Caco-2 (cell line): Measurements from ENCODE around the gene FNTB. TPM values are rescaled to one million over a fixed set of nuclear protein-coding genes. Genes with fewer than 3 reads are reported as not detected.

Experiments
- Bru-seq: library from RNA; stranded (reverse); fragments of 400-500 nt; gene quantifications from one replicate; lab custom pipeline; 2021; lab: Mats Ljungman, UMichigan
- BruChase-seq, 2 experiments: library from RNA; stranded (reverse); fragments of 400-500 nt; gene quantifications; one replicate each; lab custom pipeline; 2021; lab: Mats Ljungman, UMichigan
- BruUV-seq: library from RNA; stranded (reverse); fragments of 400-500 nt; replicated peaks from 2 replicates; lab custom pipeline; 2021; lab: Mats Ljungman, UMichigan
- CTCF ChIA-PET: fragments of 300-600 bp; sonication (Branson Sonifier 250); formaldehyde crosslinking; loops from one replicate; lab custom pipeline; 2022; ENCODE audit warnings: antibody characterized with exemption; lab: Charles Lee
- POLR2A ChIA-PET: fragments of 300-600 bp; sonication (Branson Sonifier 250); formaldehyde crosslinking; loops from one replicate; lab custom pipeline; 2022; ENCODE audit warnings: antibody characterized with exemption; lab: Charles Lee
- DNase-seq, 2 experiments: peaks; one replicate each; pipeline versions ENCODE4 v3.0.0 to v3.0.0-alpha.2; 2020 to 2022
- H3K27me3 ChIP-seq: replicated peaks from 2 replicates; pipeline ENCODE4 v1.6.0; 2011; ENCODE audit warnings: low read length; ENCODE audit not compliant: control insufficient read depth, insufficient read depth
- H3K36me3 ChIP-seq: 2 replicates; pipeline ENCODE4 v1.5.1; 2011; ENCODE audit warnings: low read length; ENCODE audit not compliant: control insufficient read depth, insufficient read depth
- H3K4me1 ChIP-seq: fragments of 250-450 bp; sonication (Bioruptor Pico); 2 replicates; pipeline ENCODE4 v1.5.1; 2020; ENCODE audit warnings: mild to moderate bottlenecking
- H3K4me3 ChIP-seq: 2 replicates; pipeline ENCODE4 v1.5.1; 2011; ENCODE audit warnings: low read depth, mild to moderate bottlenecking, control low read depth, low read length
- H3K9me3 ChIP-seq: fragments of 250-450 bp; sonication (Bioruptor Pico); 2 replicates; pipeline ENCODE4 v1.5.1; 2020; ENCODE audit warnings: mild to moderate bottlenecking, moderate library complexity
- H3K27ac Mint-ChIP-seq: one replicate; pipeline ENCODE4 v1.8.0; 2022; ENCODE audit warnings: mixed read lengths; ENCODE audit not compliant: unreplicated experiment
- H3K27me3 Mint-ChIP-seq: one replicate; pipeline ENCODE4 v1.8.0; 2022; ENCODE audit warnings: mixed read lengths; ENCODE audit not compliant: insufficient read depth, unreplicated experiment
- H3K36me3 Mint-ChIP-seq: one replicate; pipeline ENCODE4 v1.8.0; 2022; ENCODE audit warnings: mild to moderate bottlenecking, mixed read lengths; ENCODE audit not compliant: insufficient read depth, unreplicated experiment
- H3K4me1 Mint-ChIP-seq: one replicate; pipeline ENCODE4 v1.8.0; 2022; ENCODE audit warnings: low read depth, mixed read lengths; ENCODE audit not compliant: unreplicated experiment
- H3K4me3 Mint-ChIP-seq: one replicate; pipeline ENCODE4 v1.8.0; 2022; ENCODE audit warnings: mild to moderate bottlenecking, moderate library complexity, mixed read lengths; ENCODE audit not compliant: unreplicated experiment
- H3K9me3 Mint-ChIP-seq: one replicate; pipeline ENCODE4 v1.8.0; 2022; ENCODE audit warnings: mixed read lengths; ENCODE audit not compliant: unreplicated experiment
- CTCF ChIP-seq, 2 experiments: fragments of 200-600 bp in 1 of 2; IDR thresholded peaks; 1 replicate in 1 of 2; 2 replicates in 1 of 2; pipeline versions ENCODE4 v1.5.1 to v1.8.0; 2011 to 2022; ENCODE audit warnings: antibody characterized with exemption in 1 of 2, control low read depth in 1 of 2, inconsistent platforms in 1 of 2, low read depth in 1 of 2, low read length in 1 of 2, mild to moderate bottlenecking in 1 of 2, moderate library complexity in 1 of 2; ENCODE audit not compliant: insufficient read depth in 1 of 2, severe bottlenecking in 1 of 2, unreplicated experiment in 1 of 2
- intact Hi-C: fragments of 100-400 bp; cut with micrococcal nuclease; formaldehyde crosslinking; loops from one replicate; pipeline ENCODE4 v1.10.0; 2022; ENCODE audit not compliant: unreplicated experiment
- long read RNA-seq: library from polyadenylated mRNA; stranded (forward); transcript quantifications from one replicate; pipeline ENCODE4 v2.0.0, GENCODE V29; 2022
- total RNA-seq: library from RNA; stranded (reverse); gene quantifications from 2 replicates; pipeline ENCODE4 v1.2.3, GENCODE V29; 2022

Gene FNTB
- total RNA-seq (20.6 and 21.2 TPM in 2 replicates), Bru-seq, nascent RNA (percentile 60 among the genes with signal in this experiment), BruChase-seq, experiment 1, labeled RNA remaining after a 2-hour chase (percentile 82 among the genes with signal in this experiment), BruChase-seq, experiment 2, labeled RNA remaining after a 6-hour chase (percentile 91 among the genes with signal in this experiment)
- long read RNA-seq, transcript FNTB-201 (12 exons, 2,834 nt): major isoform, 42 of 51 reads
- long read RNA-seq, partial matches to known transcripts: 0 of 51 reads
- long read RNA-seq, other reads (novel, unspliced or antisense): 7 of 51 reads

GRCh38 chr14:64986648-64987437 lies at the start of gene FNTB:
Gene FNTB, plus strand, starts transcription at chr14:64986895. Its CDS starts 59 bp downstream, at chr14:64986954.
- Histone ChIP-seq H3K27me3 (no peaks in the 10 kb centered on the region), H3K36me3 (no peaks in the 10 kb centered on the region), H3K4me3 (peak within 1 kb of the TSS; percentile 80), H3K4me1 (no peaks in the 10 kb centered on the region), H3K9me3 (no peaks in the 10 kb centered on the region)
- Mint-ChIP-seq H3K27me3 (no peaks in the 10 kb centered on the region), H3K27ac (peak within 1 kb of the TSS; percentile 99), H3K4me1 (peaks cover 20% of the 10 kb centered on the region), H3K4me3 (peak within 1 kb of the TSS; percentile 98), H3K36me3 (no peaks in the 10 kb centered on the region), H3K9me3 (no peaks in the 10 kb centered on the region)
- BruUV-seq: TSS peak; percentile 91
- TF ChIP-seq CTCF (IDR thresholded peaks at IDR 0.05; ENCODE audit: insufficient read depth in 1 of 2, low read depth in 1 of 2, low read length in 1 of 2, severe bottlenecking in 1 of 2, unreplicated experiment in 1 of 2): peak; percentile 69 to 88
- ChIA-PET CTCF (interaction anchor here (0.6 to 2.9 kb wide), 9 partner anchors 12 to 444 kb away, joined by 3 to 45 read pairs (median 6); no protein-coding TSS in a partner anchor), POLR2A (interaction anchor here (0.6 to 1.5 kb wide), 4 partner anchors 11 to 116 kb away, joined by 3 to 15 read pairs (median 4); partner anchors contain the start of gene MAX)
- DNase-seq: peak; percentile 95 to 96
- intact Hi-C loops: loop anchor here (1.0 to 5.0 kb wide), 4 partner anchors 33 to 175 kb away; partner anchors contain the start of genes CHURC1 and MAX

- intact Hi-C loops: no loop called here
- H3K4me3 ChIP-seq: no peak overlapping the region
- Mint-ChIP-seq H3K27ac (peak overlapping the region; percentile 59), H3K36me3 (peaks cover 51% of the 10 kb centered on the region), H3K27me3 (no peaks in the 10 kb centered on the region), H3K4me1 (peaks cover 51% of the 10 kb centered on the region), H3K4me3 (no peak overlapping the region), H3K9me3 (no peaks in the 10 kb centered on the region)
- POLR2A ChIA-PET: no interaction called here
- no peaks in the 10 kb centered on the region for H3K9me3 ChIP-seq
- no peak for DNase-seq
- no TSS peak for BruUV-seq
- peaks cover 2% of the 10 kb centered on the region for H3K36me3 ChIP-seq
- H3K4me1 ChIP-seq: peaks cover 58% of the 10 kb centered on the region
- no peaks in the 10 kb centered on the region for H3K27me3 ChIP-seq
- CTCF ChIA-PET: interaction anchor here (0.5 kb wide), 1 partner anchor 57 kb away, joined by 4 read pairs; no protein-coding TSS in a partner anchor
- no peak for TF ChIP-seq CTCF (IDR thresholded peaks at IDR 0.05; ENCODE audit: insufficient read depth in 1 of 2, low read depth in 1 of 2, low read length in 1 of 2, severe bottlenecking in 1 of 2, unreplicated experiment in 1 of 2)
Observed at GRCh38 chr14:64937171-64937820, 49.4 kb upstream of the FNTB start.

GRCh38 chr14:64937821-64938193 lies 48.9 kb upstream of the FNTB start:
- H3K9me3 Mint-ChIP-seq: no peaks in the 10 kb centered on the region
- H3K4me1 Mint-ChIP-seq: peaks cover 56% of the 10 kb centered on the region
- H3K4me3 Mint-ChIP-seq: no peak overlapping the region
- peaks cover 2% of the 10 kb centered on the region for H3K36me3 ChIP-seq
- BruUV-seq: no TSS peak
- peaks cover 64% of the 10 kb centered on the region for H3K4me1 ChIP-seq
- intact Hi-C loops: loop anchor here (1.0 to 2.0 kb wide), 2 partner anchors 29 to 45 kb away; no protein-coding TSS in a partner anchor
- no peak for DNase-seq
- TF ChIP-seq CTCF (IDR thresholded peaks at IDR 0.05; ENCODE audit: insufficient read depth in 1 of 2, low read depth in 1 of 2, low read length in 1 of 2, severe bottlenecking in 1 of 2, unreplicated experiment in 1 of 2): no peak
- peaks cover 53% of the 10 kb centered on the region for H3K36me3 Mint-ChIP-seq
- H3K9me3 ChIP-seq: no peaks in the 10 kb centered on the region
- H3K27me3 Mint-ChIP-seq: no peaks in the 10 kb centered on the region
- no peak overlapping the region for H3K4me3 ChIP-seq
- POLR2A ChIA-PET: no interaction called here
- no peaks in the 10 kb centered on the region for H3K27me3 ChIP-seq
- peak overlapping the region; percentile 59 for H3K27ac Mint-ChIP-seq
- CTCF ChIA-PET: no interaction called here
